GM19023 (cell line): ENCODE results near the gene LYRM4.

Source experiments
- ATAC-seq: cut with Tn5 transposase; IDR thresholded peaks from one replicate; pipeline ENCODE4 v1.9.1; 2021; ENCODE audit warnings: mild to moderate bottlenecking, moderate library complexity; ENCODE audit not compliant: unreplicated experiment

Gene LYRM4

DNA sequence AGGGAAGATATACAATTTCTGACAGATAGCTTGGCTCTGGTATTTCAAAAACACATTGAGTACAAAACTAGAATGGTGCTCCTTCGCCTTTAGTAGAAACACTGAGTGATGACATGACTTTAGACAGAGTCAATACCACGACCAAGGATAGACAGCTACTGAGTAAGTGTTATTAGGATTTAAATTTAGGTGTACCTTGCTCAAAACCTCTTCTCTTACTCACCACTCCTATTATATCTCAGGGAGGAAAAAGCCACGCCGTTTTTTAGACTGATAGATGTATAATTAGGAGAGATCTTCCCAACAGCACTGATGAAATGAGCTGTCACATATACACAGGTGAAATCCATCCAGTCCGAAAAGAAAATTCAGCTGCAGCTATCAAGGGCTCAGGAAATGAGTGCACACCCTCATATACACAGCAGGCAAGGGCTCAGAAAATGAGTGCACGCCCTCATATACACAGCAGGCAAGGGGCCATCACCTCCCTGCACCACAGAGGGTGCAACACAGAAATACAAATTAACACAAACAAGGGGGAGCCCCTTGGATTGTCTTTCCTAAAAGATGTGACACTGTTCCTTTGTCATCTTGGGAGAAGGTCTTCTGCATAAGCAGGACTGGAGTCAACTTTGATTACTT lies 53.7 kb downstream of the LYRM4 start:
- no peak for ATAC-seq

DNA sequence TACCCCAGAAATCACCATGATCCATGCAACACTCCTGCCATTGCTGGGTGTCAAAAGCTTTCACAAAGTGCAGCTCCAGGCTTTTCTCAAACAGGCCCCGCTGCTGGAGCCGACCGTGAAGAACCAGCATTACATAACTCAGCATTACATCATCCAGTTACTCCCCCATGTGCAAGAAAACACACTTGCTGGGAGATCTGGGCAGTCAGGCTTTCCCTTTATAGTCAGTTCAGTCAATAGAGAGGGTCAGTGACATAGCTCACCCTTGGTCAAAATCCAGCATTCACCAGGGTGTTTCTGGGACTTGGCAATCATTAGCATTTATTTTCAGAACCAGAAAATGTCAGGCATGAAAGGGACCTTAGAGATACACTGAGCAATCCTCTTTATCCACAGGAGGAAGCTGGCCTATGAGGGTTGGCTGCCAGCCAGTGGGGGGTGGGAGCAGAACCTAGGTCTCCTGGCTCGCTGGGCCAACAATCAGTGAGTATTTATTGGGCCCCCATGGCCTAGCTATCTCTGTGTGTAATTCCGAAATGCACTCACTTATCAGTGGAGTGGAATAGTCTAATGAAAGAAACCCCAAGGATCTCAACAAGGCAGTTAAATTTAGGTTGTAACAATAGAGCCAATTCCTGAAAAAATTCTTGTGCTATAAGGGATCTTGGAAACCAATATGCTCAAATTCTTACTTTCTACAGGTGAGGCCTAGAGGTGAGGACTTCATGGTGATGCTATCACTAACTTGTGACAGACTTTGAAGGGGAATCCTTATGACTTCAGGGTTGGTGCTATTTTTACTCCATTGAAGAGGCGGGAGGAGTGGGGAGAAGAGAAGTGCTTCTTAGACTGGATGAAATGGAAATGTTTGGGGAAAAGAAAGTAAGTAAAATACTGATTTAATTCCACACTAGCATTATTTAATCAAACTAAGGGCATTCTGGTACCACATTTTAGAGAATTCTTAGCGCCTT lies 54.6 kb downstream of the LYRM4 start:
- ATAC-seq: no peak

DNA sequence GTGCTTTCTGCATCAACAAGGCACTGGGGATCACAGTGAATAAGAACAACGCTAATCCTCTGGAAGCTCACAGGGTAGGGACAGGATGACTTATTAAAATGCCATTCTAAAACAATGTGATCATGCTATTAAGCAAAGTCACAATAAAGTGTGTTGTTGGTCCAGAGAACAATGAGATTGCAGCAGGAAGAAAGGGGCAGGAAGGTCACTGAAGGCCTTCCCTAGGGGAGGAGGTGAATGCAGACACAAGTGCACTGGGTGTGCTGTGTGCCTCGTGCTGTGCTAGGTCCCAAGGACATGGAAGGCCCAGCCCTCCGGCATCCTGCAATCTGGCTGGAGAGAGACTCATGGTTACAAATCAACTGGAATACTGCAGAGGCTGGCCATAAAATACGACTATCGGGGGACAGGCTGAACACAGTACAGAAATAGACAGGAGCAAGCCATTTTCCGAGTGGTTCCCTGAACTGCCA lies 55.7 kb downstream of the LYRM4 start:
- ATAC-seq: no peak

DNA sequence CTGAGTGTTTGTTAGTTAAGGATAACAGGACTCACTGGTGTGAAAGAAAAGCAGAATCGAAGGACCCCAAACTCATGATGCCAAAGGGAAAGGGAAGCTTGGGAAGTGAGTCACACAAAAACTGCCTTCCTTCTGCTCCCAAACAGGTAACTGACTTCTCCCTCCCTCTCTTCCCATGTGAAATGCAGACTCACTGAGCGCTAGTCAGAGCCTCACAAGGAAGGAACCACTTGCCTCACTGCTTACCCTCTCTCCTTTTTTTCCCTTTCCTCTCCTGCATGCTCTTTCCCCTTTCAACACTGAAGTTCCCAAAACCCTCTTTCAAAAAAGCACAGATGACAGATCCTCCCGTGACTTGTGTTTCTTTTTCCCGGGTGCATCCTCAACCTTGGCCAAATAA lies 56.4 kb downstream of the LYRM4 start:
- ATAC-seq: no peak

DNA sequence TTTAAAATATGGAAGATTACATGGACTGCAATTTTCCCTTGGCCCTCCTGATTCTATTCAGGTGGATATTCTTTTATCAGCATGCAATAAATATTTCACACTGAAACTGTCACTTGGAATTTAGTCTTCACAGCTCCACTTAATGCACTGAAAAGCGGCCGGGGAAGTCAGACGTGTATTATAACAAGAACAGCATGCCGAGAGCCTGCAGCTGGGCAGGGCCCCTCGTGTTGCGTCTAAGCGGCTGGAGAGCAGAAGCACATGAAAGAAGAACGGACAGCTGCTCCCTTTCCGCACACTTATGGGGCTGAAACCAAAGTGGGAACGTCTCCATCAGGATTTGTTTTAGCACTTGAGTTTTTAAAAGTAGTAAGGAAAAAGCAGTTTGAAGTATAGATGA lies 57.2 kb downstream of the LYRM4 start:
- ATAC-seq: no peak

DNA sequence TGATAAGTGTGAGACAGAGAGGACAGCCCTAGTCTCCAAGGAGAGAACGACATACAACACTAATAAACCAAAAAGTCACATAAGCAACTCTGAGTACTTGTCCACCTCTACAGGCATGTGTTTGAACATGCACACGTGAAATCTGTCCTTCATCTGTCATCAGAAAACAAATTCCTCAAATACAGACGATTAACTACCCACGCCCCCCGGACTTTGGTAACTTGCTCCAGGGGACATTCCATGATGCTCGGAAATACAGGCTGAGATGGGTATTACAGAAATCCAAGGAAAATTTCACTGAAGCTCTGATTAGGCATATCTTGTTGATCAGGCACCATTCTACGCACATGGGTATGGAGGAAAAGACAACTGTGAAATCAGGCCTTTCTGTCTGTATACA lies 57.8 kb downstream of the LYRM4 start:
- no peak for ATAC-seq

DNA sequence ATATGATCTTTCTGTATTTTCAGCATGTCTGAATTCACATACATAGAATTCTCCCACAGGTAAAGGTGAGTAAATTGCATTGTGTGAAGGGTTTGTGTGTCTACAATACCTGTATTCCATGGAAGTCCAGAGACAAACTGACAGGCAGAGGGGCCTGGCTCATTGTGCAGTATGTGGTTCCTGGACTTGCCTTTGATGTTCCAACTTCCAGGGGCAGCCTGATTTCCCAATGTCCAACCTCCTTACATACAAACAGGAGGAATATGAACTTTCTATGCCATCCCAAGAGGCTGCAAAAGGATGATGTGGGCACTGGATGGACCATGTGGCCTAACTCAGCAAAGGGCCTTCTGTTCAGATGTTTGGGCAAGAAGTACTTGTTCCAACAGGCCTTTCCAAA lies 58.5 kb downstream of the LYRM4 start:
- ATAC-seq: no peak

DNA sequence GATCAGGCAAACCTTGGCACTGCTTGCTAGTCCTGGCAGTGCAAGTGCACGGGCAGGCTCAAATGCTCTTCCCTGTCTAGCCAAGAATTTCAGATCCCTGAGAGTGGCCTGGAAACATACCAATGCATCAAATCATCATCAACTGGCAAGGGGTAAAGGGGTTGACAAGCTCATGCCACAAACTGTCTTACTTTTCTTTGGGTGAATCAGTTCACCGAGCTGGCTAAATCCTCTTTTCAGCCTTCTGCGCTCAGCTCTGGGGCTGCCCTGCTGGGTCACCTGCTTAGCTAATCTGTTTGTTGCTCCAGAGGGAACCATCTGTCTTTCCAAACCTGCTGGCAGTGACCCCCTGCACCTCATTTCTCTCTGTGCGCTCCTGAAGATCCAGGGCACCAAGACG lies 59.5 kb downstream of the LYRM4 start:
- no peak for ATAC-seq

DNA sequence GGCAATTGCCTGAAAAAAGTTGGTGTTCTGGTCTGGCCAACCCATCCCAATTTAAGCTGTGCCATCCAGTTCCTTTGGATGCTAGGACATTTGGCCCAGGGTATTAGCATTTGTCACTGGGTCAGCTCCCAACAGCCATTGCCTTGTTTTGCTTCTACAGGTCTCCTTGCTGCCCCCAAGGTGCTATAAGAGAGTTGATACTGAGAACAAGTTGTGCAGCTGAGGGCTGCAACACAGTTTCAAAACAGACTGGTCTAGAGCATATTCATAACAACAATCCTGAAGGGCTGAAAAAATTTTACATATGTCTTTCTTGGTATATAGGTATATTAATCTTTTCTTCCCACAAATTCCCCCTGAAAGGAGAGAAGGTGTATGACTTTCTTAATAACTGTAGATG lies 61.0 kb downstream of the LYRM4 start:
- no peak for ATAC-seq

DNA sequence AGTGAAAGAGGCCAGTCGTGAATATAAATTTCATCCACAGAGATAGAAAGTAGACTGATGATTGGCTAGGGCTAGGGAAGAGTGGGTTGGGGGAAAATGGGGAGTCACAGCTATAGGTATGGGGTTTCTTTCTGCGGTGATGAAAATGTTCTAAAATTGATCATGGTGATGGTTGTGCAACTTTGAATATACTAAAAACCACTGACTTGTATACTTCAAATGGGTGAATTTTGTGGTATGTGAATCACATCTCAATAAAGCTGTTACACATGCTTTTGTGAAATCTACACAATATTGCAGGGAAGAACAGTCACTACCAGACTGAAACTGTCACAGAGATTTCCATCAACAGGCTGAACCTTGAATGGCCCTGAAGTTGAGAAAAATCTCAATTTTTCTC lies 61.5 kb downstream of the LYRM4 start:
- no peak for ATAC-seq

DNA sequence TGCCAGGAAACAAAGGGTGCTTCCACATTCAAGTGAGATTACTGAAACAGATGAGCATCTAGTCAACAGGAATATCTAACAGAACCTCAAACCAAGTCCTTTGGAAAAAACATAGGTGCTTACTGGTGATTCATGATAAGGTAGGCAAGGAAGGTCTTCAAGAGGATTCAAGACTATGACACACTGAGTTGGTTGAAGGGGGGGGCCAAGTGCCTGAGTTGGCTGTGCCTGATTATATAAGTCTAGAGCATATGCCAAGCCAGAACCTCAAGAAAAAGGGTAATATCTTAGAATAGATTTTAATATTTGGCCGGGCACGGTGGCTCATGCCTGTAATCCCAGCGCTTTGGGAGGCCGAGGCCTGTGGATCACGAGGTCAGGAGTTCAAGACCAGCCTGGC lies 63.7 kb downstream of the LYRM4 start:
- ATAC-seq: no peak

DNA sequence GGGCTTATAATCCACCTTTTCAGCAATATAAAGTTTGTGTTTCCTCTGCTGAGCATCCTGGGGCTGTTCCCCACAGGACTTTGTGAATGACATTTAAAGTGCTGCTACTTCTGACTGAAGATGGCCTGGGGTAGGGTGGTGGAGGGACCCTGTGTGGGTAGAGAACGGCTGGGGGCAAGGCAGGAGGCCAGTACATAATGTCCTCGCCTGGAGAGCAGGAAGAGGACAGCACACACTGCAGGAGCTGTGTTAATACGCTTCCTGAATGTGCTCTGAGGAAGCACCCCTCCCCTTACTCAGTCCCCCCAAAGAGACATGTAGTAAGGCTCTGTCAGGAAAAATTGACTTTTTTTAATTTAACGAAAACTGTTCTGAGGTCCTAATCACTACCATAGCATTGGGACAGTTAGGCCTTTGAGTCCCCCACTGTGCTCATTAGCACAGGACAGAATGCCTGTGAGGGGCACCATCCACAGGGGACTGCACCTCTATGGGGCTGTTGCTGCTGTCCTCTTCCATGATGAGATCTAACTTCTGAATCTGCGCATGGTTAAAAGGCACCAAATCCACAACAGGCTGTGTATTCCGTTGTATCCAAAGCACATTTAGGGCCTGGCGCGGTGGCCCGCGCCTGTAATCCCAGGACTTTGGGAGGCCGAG lies 68.5 kb downstream of the LYRM4 start:
- no peak for ATAC-seq

DNA sequence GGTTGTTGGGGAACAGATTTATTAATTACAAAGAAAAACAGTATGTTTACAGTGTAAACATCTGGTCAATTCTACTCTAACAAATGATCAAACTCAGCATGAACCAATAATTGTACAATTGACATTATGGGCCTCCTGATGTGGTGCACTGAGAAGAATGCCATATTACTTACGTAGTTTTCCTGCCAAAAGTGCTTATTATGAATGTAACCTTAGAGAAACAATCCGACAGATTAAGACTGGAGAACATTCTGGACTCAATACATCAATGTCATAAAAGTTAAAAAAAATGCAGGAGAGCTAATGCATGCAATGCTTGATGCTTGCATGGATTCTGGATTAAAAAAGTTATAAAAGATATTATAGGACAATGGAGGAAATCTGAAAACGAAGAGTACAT lies 69.0 kb downstream of the LYRM4 start:
- ATAC-seq: no peak

DNA sequence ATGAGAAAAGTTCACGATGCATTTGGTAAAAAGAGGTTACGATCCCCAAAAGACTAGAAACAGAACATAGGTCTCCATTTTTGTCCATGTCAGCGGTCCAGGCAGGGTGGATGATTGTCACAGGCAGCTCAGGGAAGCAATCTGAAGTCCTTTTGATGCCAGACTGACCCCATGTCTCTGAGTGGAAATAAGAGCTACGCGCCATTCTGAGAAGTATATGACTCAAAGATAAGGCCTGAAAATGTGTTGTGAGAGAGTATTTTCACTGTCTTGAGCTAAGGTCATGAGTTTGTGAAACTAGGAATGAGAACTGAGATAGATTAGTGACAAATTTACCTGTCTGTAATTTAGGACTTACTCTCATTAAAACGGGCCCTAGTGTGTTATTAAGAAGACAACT lies 69.5 kb downstream of the LYRM4 start:
- no peak for ATAC-seq

DNA sequence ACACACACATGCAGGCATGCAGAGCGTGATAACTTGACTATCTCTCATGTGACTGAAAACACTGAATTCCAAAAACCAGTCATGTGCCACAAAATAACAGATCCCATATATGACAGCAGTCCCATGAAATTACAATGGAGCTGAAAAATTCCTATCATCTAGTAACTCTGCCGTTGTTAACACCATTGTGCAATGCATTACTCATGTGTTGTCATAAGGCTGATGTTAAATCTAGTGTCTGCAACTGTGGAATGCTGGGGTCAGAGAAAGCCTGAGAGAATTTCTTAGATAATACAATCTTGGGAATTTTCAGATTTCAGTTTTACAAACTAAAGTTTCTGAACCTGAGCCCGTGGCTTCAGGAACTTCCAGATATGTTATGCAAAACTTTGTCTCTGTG lies 70.2 kb downstream of the LYRM4 start:
- ATAC-seq: no peak

DNA sequence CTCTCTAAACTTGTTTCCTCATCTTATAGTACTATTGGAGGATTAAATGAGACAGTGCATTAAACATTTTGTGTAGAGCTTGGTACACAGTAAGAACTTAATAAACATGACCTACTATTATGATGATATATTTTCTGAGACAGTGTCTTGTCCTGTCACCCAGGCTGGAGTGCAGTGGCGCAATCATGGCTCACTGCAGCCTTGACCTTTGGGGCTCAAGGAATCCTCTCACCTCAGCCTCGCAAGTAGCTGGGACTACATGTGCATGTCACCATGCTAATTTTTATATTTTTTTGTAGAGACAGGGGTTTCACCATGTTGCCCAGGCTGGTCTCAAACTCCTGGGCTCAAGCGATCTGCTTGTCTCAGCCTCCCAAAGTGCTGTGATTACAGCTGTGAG lies 72.1 kb downstream of the LYRM4 start:
- no peak for ATAC-seq

DNA sequence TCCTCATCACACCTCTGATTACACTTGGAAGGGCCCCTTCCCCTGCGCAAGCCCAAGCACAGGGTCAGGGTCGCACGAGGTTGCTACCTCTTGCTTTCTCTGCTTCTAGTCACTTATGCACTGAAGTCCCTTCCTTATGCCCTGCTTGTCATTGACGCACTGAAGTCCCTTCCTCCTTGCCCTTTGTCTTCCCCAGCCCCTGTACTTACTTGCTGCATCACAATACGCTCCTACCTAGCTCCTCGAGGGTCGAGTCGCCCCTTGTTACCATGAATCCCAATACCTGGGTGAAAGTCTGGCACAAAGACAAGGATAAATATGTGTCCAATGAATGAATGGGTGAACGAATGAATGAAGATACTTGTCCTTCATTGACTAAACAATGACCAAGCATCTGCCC lies 75.9 kb downstream of the LYRM4 start:
- ATAC-seq: no peak

DNA sequence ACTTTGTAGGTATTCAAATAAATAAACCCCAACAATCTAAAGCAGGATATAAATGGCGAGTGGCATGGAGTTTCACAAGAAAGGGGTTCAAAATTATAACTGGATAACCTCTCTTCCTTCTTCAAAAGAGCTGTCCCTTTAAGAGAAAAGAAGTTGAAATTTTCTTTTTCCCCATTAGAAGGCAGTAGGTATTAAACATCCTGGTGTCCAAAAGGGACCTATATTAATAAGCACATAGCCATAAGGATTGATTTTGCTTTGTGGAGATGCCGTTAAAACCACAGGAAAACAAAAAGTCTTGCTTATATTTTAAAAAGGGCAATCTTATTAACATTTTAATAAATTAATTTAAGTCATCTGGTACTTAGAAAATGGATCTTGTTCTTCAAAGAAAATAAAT lies 76.5 kb downstream of the LYRM4 start:
- no peak for ATAC-seq

DNA sequence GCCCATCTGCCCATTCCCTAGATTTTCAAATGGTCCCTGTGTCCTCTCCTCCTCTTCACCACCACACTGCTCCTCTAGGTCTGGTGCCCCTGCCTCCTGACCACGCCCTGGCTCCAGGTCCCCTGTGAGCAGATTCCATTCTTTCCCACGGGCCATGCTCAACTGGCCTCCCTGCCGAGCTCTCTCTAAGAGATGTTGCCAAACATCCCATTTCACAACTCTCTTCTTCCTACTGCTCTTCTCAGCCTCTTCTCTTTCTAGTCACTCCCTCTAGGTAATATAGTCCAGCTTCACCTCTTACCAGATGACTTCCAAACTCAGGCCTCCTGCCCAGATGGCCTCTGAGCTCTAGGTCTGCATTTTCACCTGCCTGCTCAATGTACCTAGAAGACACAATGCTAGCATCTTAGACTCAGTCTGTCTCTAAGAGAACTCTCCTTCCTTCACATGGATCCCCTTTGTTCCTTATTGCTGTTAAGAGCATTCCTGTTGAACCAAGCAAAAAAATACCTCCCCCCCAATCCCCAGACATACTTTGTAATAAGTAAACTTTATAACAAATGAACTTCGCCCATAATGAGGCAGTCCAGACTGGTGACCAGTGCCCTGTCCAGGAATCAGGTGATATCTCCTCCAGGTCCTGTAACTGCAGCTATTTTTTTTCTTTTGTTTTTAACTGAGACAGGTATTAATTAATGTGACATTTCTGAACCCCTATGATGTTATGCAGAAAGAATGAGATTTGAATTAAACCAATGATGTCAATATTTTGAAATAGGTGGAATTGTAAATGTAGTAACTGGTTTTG lies 79.0 kb downstream of the LYRM4 start:
- no peak for ATAC-seq

DNA sequence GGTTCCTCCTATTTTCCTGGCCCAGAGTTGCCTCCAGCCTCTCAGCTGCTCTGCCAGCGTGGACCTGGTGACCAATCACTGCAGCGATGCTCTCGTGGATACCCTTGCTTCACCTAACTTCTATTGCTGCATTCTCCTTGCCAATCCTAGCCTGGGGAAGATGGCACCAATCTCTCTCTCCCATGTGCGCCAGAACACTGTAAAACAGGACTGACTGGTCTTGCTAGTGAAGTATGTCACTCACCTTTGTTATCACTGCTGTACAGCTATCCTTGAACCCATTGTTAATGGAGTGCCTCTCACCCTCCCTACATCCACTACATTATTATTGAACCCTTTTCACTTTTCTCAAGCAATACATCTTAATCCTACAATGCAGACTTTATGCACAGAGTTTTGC lies 80.1 kb downstream of the LYRM4 start:
- ATAC-seq: no peak

DNA sequence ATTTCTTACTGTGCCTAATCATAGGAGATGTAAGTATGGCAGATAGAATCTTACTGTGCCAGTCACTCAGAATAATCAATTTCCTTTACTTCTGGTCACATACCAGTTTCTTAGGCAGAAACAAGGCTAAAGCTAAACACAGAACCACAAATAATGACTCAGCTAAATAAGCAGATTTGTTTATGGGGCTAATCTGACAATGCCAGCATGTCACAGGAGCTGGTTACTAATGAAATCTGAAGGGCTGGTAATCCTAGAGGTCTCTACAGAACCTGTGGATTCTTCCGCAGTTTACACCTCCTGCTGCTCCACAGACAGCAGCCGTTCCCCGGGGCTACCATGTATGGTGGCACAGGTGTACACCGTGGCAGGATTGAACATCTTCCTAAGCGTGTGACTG lies 80.8 kb downstream of the LYRM4 start:
- no peak for ATAC-seq
